ENCODE measurements around the gene FOSB. TPM values are rescaled to one million over a fixed set of nuclear protein-coding genes. Genes with fewer than 3 reads are reported as not detected.
"Not testable (repeated sequence)": the region's sequence is repeated elsewhere in the genome, so short reads cannot be mapped to it uniquely, and the experiment has no call there.

Gene FOSB
- total RNA-seq (2014; rRNA removed; shearing (Covaris generic)), result 0.35 and 0.40 TPM in 2 replicates

GRCh38 chr19:45467456-45468158 is at the start of gene FOSB:
Gene FOSB, plus strand, starts transcription at chr19:45467996. Its CDS starts 591 bp downstream, at chr19:45468587.
- peak; percentile 95 to 97 for DNase-seq
- H3K4me3 ChIP-seq, result peak within 1 kb of the TSS; percentile 64
- no peaks in the 10 kb centered on the region for H3K27me3 ChIP-seq
- peak within 1 kb of the TSS; percentile 21 for H3K27ac ChIP-seq
- no peaks in the 10 kb centered on the region for H3K9me3 ChIP-seq (replicated peaks)
- H3K4me1 ChIP-seq, result peaks cover 11% of the 10 kb centered on the region; the same call in 1 of the 2 replicates
- no peaks in the 10 kb centered on the region for H3K36me3 ChIP-seq

GRCh38 chr19:45418802-45419201 is 49.0 kb upstream of the FOSB start:
- DNase-seq, result no peak
- peak overlapping the region; percentile 53 for H3K27ac ChIP-seq
- no peaks in the 10 kb centered on the region for H3K9me3 ChIP-seq (replicated peaks)
- H3K36me3 ChIP-seq, result no peaks in the 10 kb centered on the region
- H3K27me3 ChIP-seq, result no peaks in the 10 kb centered on the region
- H3K4me1 ChIP-seq, result peaks cover 14% of the 10 kb centered on the region
- no peak overlapping the region for H3K4me3 ChIP-seq

GRCh38 chr19:45419396-45419795 is 48.4 kb upstream of the FOSB start:
- peak; percentile 88 to 90 for DNase-seq
- Histone ChIP-seq H3K36me3 (no peaks in the 10 kb centered on the region), H3K4me1 (peaks cover 14% of the 10 kb centered on the region), H3K27ac (peak overlapping the region; percentile 53), H3K9me3 (replicated peaks) (no peaks in the 10 kb centered on the region), H3K4me3 (no peak overlapping the region), H3K27me3 (no peaks in the 10 kb centered on the region)

GRCh38 chr19:45419895-45420294 is 47.9 kb upstream of the FOSB start:
- Histone ChIP-seq H3K27me3 (no peaks in the 10 kb centered on the region), H3K9me3 (replicated peaks) (no peaks in the 10 kb centered on the region), H3K36me3 (no peaks in the 10 kb centered on the region), H3K4me3 (no peak overlapping the region), H3K27ac (peak overlapping the region; percentile 53), H3K4me1 (peaks cover 14% of the 10 kb centered on the region)
- no peak for DNase-seq

- H3K4me1 ChIP-seq, result peaks cover 14% of the 10 kb centered on the region
- no peak for DNase-seq
- no peak overlapping the region for H3K4me3 ChIP-seq
- H3K27me3 ChIP-seq, result no peaks in the 10 kb centered on the region
- no peak overlapping the region for H3K27ac ChIP-seq
- H3K36me3 ChIP-seq, result no peaks in the 10 kb centered on the region
- H3K9me3 ChIP-seq (replicated peaks), result no peaks in the 10 kb centered on the region
Observed at GRCh38 chr19:45420356-45420755, 47.4 kb upstream of the FOSB start.

GRCh38 chr19:45420871-45421270 is 46.9 kb upstream of the FOSB start:
- H3K4me3 ChIP-seq, result no peak overlapping the region
- H3K36me3 ChIP-seq, result no peaks in the 10 kb centered on the region
- no peak overlapping the region for H3K27ac ChIP-seq
- DNase-seq, result no peak
- H3K9me3 ChIP-seq (replicated peaks), result no peaks in the 10 kb centered on the region
- no peaks in the 10 kb centered on the region for H3K27me3 ChIP-seq
- peaks cover 14% of the 10 kb centered on the region for H3K4me1 ChIP-seq

- Histone ChIP-seq H3K36me3 (no peaks in the 10 kb centered on the region), H3K4me1 (peaks cover 14% of the 10 kb centered on the region), H3K4me3 (no peak overlapping the region), H3K9me3 (replicated peaks) (no peaks in the 10 kb centered on the region), H3K27ac (no peak overlapping the region), H3K27me3 (no peaks in the 10 kb centered on the region)
- DNase-seq, result no peak
Observed at GRCh38 chr19:45421947-45422498, 45.8 kb upstream of the FOSB start.

GRCh38 chr19:45423033-45423588 is 44.7 kb upstream of the FOSB start:
- Histone ChIP-seq H3K27ac (peak overlapping the region; percentile 80; the same call in 1 of the 2 replicates), H3K4me3 (peak overlapping the region; percentile 53), H3K36me3 (no peaks in the 10 kb centered on the region), H3K4me1 (peaks cover 14% of the 10 kb centered on the region), H3K9me3 (replicated peaks) (no peaks in the 10 kb centered on the region), H3K27me3 (no peaks in the 10 kb centered on the region)
- DNase-seq, result no peak

GRCh38 chr19:45423589-45424190 is 44.1 kb upstream of the FOSB start, which contains the start of gene ERCC1:
Gene ERCC1, minus strand, starts transcription at chr19:45423917. Its CDS starts 543 bp downstream, at chr19:45423374.
- Histone ChIP-seq H3K4me3 (peak within 1 kb of the TSS; percentile 53), H3K9me3 (replicated peaks) (no peaks in the 10 kb centered on the region), H3K36me3 (no peaks in the 10 kb centered on the region), H3K4me1 (peaks cover 13% of the 10 kb centered on the region), H3K27me3 (peaks cover 4% of the 10 kb centered on the region; the same call in 1 of the 2 replicates), H3K27ac (peak within 1 kb of the TSS; percentile 80)
- peak; percentile 98 for DNase-seq

- H3K9me3 ChIP-seq (replicated peaks), result no peaks in the 10 kb centered on the region
- DNase-seq, result peak; percentile 83
- H3K36me3 ChIP-seq, result no peaks in the 10 kb centered on the region
- H3K4me3 ChIP-seq, result peak overlapping the region; percentile 53
- H3K27ac ChIP-seq, result peak overlapping the region; percentile 80
- peaks cover 11% of the 10 kb centered on the region for H3K27me3 ChIP-seq
- peaks cover 5% of the 10 kb centered on the region for H3K4me1 ChIP-seq
Observed at GRCh38 chr19:45424191-45425058, 43.4 kb upstream of the FOSB start.

GRCh38 chr19:45428384-45429231 is 39.2 kb upstream of the FOSB start:
- Histone ChIP-seq H3K36me3 (no peaks in the 10 kb centered on the region), H3K27me3 (peaks cover 13% of the 10 kb centered on the region), H3K27ac (no peak overlapping the region), H3K4me1 (no peaks in the 10 kb centered on the region; the same call in none of the 2 replicates), H3K4me3 (peak overlapping the region; percentile 49), H3K9me3 (replicated peaks) (no peaks in the 10 kb centered on the region)
- DNase-seq, result peak; percentile 37 to 51

GRCh38 chr19:45429896-45430295 is 37.9 kb upstream of the FOSB start:
- H3K4me3 ChIP-seq; H3K36me3 ChIP-seq; DNase-seq; H3K27ac ChIP-seq; H3K4me1 ChIP-seq; H3K9me3 ChIP-seq (replicated peaks): not testable (repeated sequence)
- H3K27me3 ChIP-seq, result peaks cover 13% of the 10 kb centered on the region

GRCh38 chr19:45431008-45431407 is 36.8 kb upstream of the FOSB start:
- H3K27me3 ChIP-seq, result peaks cover 13% of the 10 kb centered on the region
- not testable (repeated sequence) for H3K9me3 ChIP-seq (replicated peaks); H3K4me1 ChIP-seq; H3K27ac ChIP-seq; DNase-seq; H3K4me3 ChIP-seq; H3K36me3 ChIP-seq

Data from SJCRH30 (cell line).